Endothelial cell (in vitro differentiated cells): ENCODE data around the gene SHOC1. TPM values are rescaled to one million over a fixed set of nuclear protein-coding genes. Genes with fewer than 3 reads are reported as not detected.

Experiments used
- DNase-seq: peaks from one replicate; pipeline ENCODE4 v3.0.0; 2021; ENCODE audit warnings: low spot score
- H3K27ac Mint-ChIP-seq: one replicate; pipeline ENCODE4 v1.8.0; 2021; ENCODE audit warnings: mixed read lengths, inconsistent platforms; ENCODE audit not compliant: unreplicated experiment
- H3K27me3 Mint-ChIP-seq: one replicate; pipeline ENCODE4 v1.8.0; 2021; ENCODE audit warnings: mild to moderate bottlenecking, moderate library complexity, mixed read lengths, inconsistent platforms; ENCODE audit not compliant: unreplicated experiment
- H3K36me3 Mint-ChIP-seq: one replicate; pipeline ENCODE4 v1.8.0; 2021; ENCODE audit warnings: mild to moderate bottlenecking, low read depth, mixed read lengths, inconsistent platforms; ENCODE audit not compliant: unreplicated experiment
- H3K4me1 Mint-ChIP-seq: one replicate; pipeline ENCODE4 v1.8.0; 2021; ENCODE audit warnings: mild to moderate bottlenecking, mixed read lengths, inconsistent platforms; ENCODE audit not compliant: unreplicated experiment
- H3K4me3 Mint-ChIP-seq: one replicate; pipeline ENCODE4 v1.8.0; 2021; ENCODE audit warnings: mild to moderate bottlenecking, mixed read lengths, inconsistent platforms; ENCODE audit not compliant: unreplicated experiment
- H3K9me3 Mint-ChIP-seq: one replicate; pipeline ENCODE4 v1.8.0; 2021; ENCODE audit warnings: mixed read lengths, inconsistent platforms; ENCODE audit not compliant: unreplicated experiment
- CTCF ChIP-seq: fragments of 200-600 bp; sonication (generic); IDR thresholded peaks from one replicate; pipeline ENCODE4 v1.5.0; 2021; ENCODE audit warnings: antibody characterized with exemption; ENCODE audit not compliant: unreplicated experiment
- total RNA-seq: library from RNA; stranded (reverse); fragmentation: NEBNext Ultra II Directional; extraction: Animal tissue kit (Norgen Biotek cat#: 25700); gene quantifications from one replicate; pipeline ENCODE4 v1.2.1, GENCODE V29; 2021; ENCODE audit not compliant: unreplicated experiment

SHOC1 gene
- total RNA-seq, 1 donor from 2014 or later: not detected

DNA sequence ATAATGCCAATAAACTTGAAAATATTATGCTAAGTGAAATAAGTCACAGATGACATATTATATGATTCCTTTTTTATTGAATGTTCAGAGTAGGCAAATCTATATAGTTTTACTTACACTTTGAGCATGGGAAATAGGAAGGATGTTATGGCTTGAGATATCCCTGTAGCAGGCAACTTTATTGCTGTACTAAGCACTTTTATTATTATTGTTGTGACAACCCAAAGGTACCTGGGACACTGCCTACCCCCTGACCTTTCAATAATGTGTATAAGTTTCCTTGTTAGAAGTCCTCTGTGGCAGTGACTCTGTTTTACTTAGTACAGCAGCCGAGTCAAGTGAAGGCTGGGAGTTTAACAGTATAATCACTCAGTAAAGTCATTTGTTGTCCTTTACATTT, 39.9 kb downstream of the SHOC1 start:
- Mint-ChIP-seq H3K27me3 (no peaks in the 10 kb centered on the region), H3K4me1 (no peaks in the 10 kb centered on the region), H3K27ac (no peak overlapping the region), H3K9me3 (no peaks in the 10 kb centered on the region), H3K4me3 (no peak overlapping the region), H3K36me3 (peaks cover 22% of the 10 kb centered on the region)
- no peak for TF ChIP-seq CTCF
- no peak for DNase-seq

- Mint-ChIP-seq H3K27ac (no peak overlapping the region), H3K9me3 (no peaks in the 10 kb centered on the region), H3K4me3 (no peak overlapping the region), H3K36me3 (peaks cover 36% of the 10 kb centered on the region), H3K4me1 (no peaks in the 10 kb centered on the region), H3K27me3 (no peaks in the 10 kb centered on the region)
- no peak for TF ChIP-seq CTCF
- no peak for DNase-seq
Measured at GRCh38 chr9:111752455-111752854, 42.3 kb downstream of the SHOC1 start.

Other genes with a start within 250 kb of the SHOC1 start
- 45.7 TPM for gene PTGR1, start 195.3 kb downstream of the SHOC1 start, total RNA-seq
- gene DNAJC25, start 163.6 kb downstream of the SHOC1 start, total RNA-seq: 3.9 TPM
- 60.4 TPM for gene GNG10, start 133.3 kb downstream of the SHOC1 start, total RNA-seq
- 14.1 TPM for gene UGCG, start 101.9 kb upstream of the SHOC1 start, total RNA-seq